ENCODE measurements around the gene LYPD6B.

LYPD6B gene

GRCh38 chr2:149038442-149039212 lies at the start of gene LYPD6B:
Gene LYPD6B (plus strand): TSS chr2:149038699. CDS start chr2:149130949, 92,250 bp downstream.
- no peak for DNase-seq

- DNase-seq, result no peak
Observed at GRCh38 chr2:148989882-148990493, 48.5 kb upstream of the LYPD6B start.

- DNase-seq, result no peak
Observed at GRCh38 chr2:148990968-148991367, 47.5 kb upstream of the LYPD6B start.

GRCh38 chr2:148992448-148992847 lies 46.1 kb upstream of the LYPD6B start:
- DNase-seq, result no peak

GRCh38 chr2:148993351-148993750 lies 45.1 kb upstream of the LYPD6B start:
- no peak for DNase-seq

- no peak for DNase-seq
Observed at GRCh38 chr2:148994341-148994740, 44.2 kb upstream of the LYPD6B start.

GRCh38 chr2:148996805-148997204 lies 41.7 kb upstream of the LYPD6B start:
- no peak for DNase-seq

- DNase-seq, result no peak
Observed at GRCh38 chr2:148998165-148998830, 40.2 kb upstream of the LYPD6B start.

GRCh38 chr2:148998831-148999200 lies 39.7 kb upstream of the LYPD6B start:
- DNase-seq, result no peak

GRCh38 chr2:148999451-148999921 lies 39.0 kb upstream of the LYPD6B start:
- DNase-seq, result no peak

- DNase-seq, result no peak
Observed at GRCh38 chr2:149000158-149000938, 38.2 kb upstream of the LYPD6B start.

- no peak for DNase-seq
Observed at GRCh38 chr2:149001496-149001895, 37.0 kb upstream of the LYPD6B start.

- DNase-seq, result no peak
Observed at GRCh38 chr2:149002378-149002890, 36.1 kb upstream of the LYPD6B start.

GRCh38 chr2:149002891-149003740 lies 35.4 kb upstream of the LYPD6B start:
- DNase-seq, result no peak

- no peak for DNase-seq
Observed at GRCh38 chr2:149004836-149005235, 33.7 kb upstream of the LYPD6B start.

GRCh38 chr2:149005471-149006077 lies 32.9 kb upstream of the LYPD6B start:
- DNase-seq, result no peak

GRCh38 chr2:149006883-149007543 lies 31.5 kb upstream of the LYPD6B start:
- no peak for DNase-seq

GRCh38 chr2:149008381-149008780 lies 30.1 kb upstream of the LYPD6B start:
- DNase-seq, result no peak

- no peak for DNase-seq
Observed at GRCh38 chr2:149009576-149010461, 28.7 kb upstream of the LYPD6B start.

- no peak for DNase-seq
Observed at GRCh38 chr2:149012545-149012944, 26.0 kb upstream of the LYPD6B start.

Data from activated CD8-positive, alpha-beta memory T cell treated with anti-CD3 and anti-CD28 coated beads for 24 hours (primary cell).